ENCODE results near the gene BICD1. TPM values are rescaled to one million over a fixed set of nuclear protein-coding genes. Genes with fewer than 3 reads are reported as not detected.

The BICD1 gene
- 10 to 100 TPM; 11.3 to 44.0 (median 15.4) TPM for total RNA-seq

DNA sequence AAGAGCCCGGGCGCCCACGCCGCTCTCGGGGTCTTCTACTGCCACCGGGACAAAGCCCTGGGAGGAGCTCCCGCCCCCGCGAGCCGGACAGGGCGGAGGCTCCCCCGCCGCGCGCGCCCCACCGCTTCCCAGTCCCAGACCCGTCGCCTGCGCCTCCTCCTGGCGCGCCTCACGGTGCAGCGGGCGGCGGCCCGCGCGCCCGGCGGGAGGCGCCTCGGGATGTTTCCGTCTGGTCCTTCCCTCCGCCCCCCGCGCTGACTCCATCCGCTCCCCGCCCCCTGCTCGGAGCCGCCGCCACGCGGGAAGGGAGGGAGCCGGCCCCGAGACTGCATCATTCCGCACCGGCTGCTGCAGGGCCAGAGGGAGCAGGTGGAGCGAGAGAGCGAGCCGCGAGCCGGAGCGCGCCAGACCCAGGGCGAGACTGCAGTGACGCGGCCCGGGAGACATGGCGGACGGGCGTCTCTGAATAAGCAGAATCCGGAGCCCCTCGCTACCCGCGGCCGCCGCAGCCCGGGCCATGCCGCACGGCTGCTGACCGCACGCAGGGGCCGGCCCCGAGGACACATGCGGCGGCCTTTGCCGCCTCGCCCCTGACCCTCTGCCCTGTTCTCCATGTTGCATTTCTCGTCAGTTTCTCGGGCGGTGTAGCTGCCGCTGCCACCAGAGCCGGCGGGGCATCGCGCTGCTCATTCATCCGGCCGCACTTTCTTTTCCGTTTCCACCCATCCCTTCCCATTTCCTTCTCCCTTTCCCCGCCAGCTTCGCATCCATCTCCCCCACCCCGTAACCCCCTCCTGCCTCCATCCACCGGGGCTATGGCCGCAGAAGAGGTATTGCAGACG is at the start of gene BICD1:
Gene BICD1, plus strand, starts transcription at position 331 of the 842 bp plus-strand sequence. Its CDS starts 485 bp downstream, at position 816.
- DNase-seq (peak; percentile 76 to 95), ATAC-seq (ENCODE audit: low FRiP score in 2 of 2) (peak; percentile 93 to 97)
- no peaks in the 10 kb centered on the region for H3K9me3 ChIP-seq
- peak within 1 kb of the TSS; percentile 64 to 92 (median 88) for H3K4me3 ChIP-seq
- no peaks in the 10 kb centered on the region for H3K27me3 ChIP-seq
- H3K27ac ChIP-seq: peak within 1 kb of the TSS; percentile 65 to 86 (median 80)
- H3K4me1 ChIP-seq: peaks cover 9 to 26% (median 16%) of the 10 kb centered on the region in 4 donors
- no peaks in the 10 kb centered on the region for H3K36me3 ChIP-seq
- TF ChIP-seq, protein P1, sequence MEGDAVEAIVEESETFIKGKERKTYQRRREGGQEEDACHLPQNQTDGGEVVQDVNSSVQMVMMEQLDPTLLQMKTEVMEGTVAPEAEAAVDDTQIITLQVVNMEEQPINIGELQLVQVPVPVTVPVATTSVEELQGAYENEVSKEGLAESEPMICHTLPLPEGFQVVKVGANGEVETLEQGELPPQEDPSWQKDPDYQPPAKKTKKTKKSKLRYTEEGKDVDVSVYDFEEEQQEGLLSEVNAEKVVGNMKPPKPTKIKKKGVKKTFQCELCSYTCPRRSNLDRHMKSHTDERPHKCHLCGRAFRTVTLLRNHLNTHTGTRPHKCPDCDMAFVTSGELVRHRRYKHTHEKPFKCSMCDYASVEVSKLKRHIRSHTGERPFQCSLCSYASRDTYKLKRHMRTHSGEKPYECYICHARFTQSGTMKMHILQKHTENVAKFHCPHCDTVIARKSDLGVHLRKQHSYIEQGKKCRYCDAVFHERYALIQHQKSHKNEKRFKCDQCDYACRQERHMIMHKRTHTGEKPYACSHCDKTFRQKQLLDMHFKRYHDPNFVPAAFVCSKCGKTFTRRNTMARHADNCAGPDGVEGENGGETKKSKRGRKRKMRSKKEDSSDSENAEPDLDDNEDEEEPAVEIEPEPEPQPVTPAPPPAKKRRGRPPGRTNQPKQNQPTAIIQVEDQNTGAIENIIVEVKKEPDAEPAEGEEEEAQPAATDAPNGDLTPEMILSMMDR (IDR thresholded peaks at IDR 0.05): peak; percentile 17 to 62 (median 46)
- TF ChIP-seq EP300 (IDR thresholded peaks at IDR 0.05): no peak
- peak; percentile 61 to 79 for TF ChIP-seq POLR2AphosphoS5 (IDR thresholded peaks at IDR 0.05)
- TF ChIP-seq POLR2A (IDR thresholded peaks at IDR 0.05): peak in 1 of 4 donors; percentile 66
- WGBS, 2 donors: 1% methylated on average over 26 to 59 of the region's 96 CpGs

DNA sequence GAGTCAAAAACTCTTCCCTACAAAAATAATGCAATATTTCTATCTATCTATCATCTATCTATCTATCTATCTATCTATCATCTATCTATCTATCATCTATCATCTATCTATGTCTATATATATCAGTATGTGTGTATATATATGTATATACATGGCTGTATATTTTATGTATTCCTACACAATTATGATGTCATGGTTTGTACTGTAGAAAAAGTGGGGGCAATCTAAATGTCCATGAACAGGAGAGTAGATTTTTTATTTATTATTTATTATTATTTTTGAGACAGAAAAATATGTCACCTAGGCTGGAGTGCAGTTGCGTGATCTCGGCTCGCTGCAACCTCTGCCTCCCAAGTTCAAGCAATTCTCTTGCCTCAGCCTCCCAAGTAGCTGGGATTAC is 45.6 kb upstream of the BICD1 start:
- no peak overlapping the region for H3K27ac ChIP-seq
- H3K4me3 ChIP-seq: no peak overlapping the region
- no peaks in the 10 kb centered on the region for H3K9me3 ChIP-seq
- no peak for DNase-seq
- TF ChIP-seq, protein P1 (IDR thresholded peaks at IDR 0.05): no peak
- TF ChIP-seq POLR2AphosphoS5 (IDR thresholded peaks at IDR 0.05) (no peak), EP300 (IDR thresholded peaks at IDR 0.05) (no peak), POLR2A (IDR thresholded peaks at IDR 0.05) (no peak)
- no peaks in the 10 kb centered on the region for H3K27me3 ChIP-seq
- peaks cover 0 to 3% (median 0%) of the 10 kb centered on the region in 4 donors for H3K4me1 ChIP-seq
- 98% methylated on average over 3 of the region's 3 CpGs for WGBS, 2 donors
- no peaks in the 10 kb centered on the region for H3K36me3 ChIP-seq
- ATAC-seq (ENCODE audit: low FRiP score in 2 of 2): no peak

DNA sequence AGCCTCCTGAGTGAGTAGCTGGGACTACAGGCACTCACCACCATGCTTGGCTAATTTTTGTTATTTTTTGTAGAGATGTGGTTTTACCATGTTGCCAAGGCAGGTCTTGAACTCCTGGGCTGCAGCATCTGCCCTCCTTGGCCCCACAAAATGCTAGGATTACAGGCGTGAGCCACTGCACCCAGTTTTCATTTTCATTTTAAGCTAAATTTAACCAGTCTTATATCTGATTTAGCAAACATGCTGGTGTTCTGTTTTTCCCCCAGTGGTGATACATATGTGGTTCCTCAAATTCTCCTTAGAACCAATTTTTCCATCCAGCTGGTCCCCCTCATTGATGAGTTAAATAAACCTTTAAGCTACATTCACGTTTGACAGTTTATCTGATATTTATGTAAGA is 43.8 kb upstream of the BICD1 start:
- Histone ChIP-seq H3K9me3 (no peaks in the 10 kb centered on the region), H3K36me3 (no peaks in the 10 kb centered on the region), H3K27me3 (no peaks in the 10 kb centered on the region), H3K4me3 (no peak overlapping the region), H3K27ac (no peak overlapping the region), H3K4me1 (peaks cover 0 to 3% (median 0%) of the 10 kb centered on the region in 4 donors)
- WGBS, 2 donors: 39 to 43% methylated on average over 2 of the region's 2 CpGs
- no peak for DNase-seq
- TF ChIP-seq POLR2AphosphoS5 (IDR thresholded peaks at IDR 0.05): no peak
- TF ChIP-seq, protein P1 (IDR thresholded peaks at IDR 0.05): no peak
- no peak for TF ChIP-seq EP300 (IDR thresholded peaks at IDR 0.05)
- TF ChIP-seq POLR2A (IDR thresholded peaks at IDR 0.05): no peak
- no peak for ATAC-seq (ENCODE audit: low FRiP score in 2 of 2)

DNA sequence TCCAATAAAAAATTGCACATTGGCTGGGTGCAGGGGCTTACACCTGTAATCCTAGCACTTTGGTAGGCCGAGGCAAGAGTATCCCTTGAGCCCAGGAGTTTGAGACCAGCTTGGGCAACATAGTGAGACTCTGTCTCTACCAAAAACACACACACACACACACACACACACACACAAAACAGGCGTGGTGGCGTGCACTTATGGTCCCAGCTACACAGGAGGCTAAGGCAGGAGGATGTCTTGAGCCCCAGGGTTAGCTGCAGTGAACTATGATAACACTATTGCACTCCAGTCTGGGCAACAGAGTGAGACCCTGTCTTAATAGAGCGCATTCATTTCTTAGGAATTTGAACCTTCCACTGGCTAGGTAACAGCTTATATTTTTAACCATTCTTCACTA is 42.9 kb upstream of the BICD1 start:
- 90 to 98% methylated on average over 4 of the region's 4 CpGs for WGBS, 2 donors

More for the DNA sequence above, 42.9 kb upstream of the BICD1 start:
- H3K27me3 ChIP-seq: no peaks in the 10 kb centered on the region
- no peaks in the 10 kb centered on the region for H3K9me3 ChIP-seq
- no peak overlapping the region for H3K27ac ChIP-seq
- no peak for ATAC-seq (ENCODE audit: low FRiP score in 2 of 2)
- TF ChIP-seq POLR2A (IDR thresholded peaks at IDR 0.05): no peak
- no peak for TF ChIP-seq POLR2AphosphoS5 (IDR thresholded peaks at IDR 0.05)
- TF ChIP-seq, protein P1 (IDR thresholded peaks at IDR 0.05): no peak
- no peak for TF ChIP-seq EP300 (IDR thresholded peaks at IDR 0.05)
- no peak for DNase-seq
- H3K36me3 ChIP-seq: no peaks in the 10 kb centered on the region
- H3K4me3 ChIP-seq: no peak overlapping the region
- H3K4me1 ChIP-seq: peaks cover 0 to 3% (median 0%) of the 10 kb centered on the region in 4 donors
